Measurements from ENCODE around the gene EOGT. TPM values are rescaled to one million over a fixed set of nuclear protein-coding genes. Genes with fewer than 3 reads are reported as not detected.

Gene EOGT
- total and polyA plus RNA-seq, 2 of the 4 experiments (the other 2 are of a cell fraction) = 12.3 to 41.2 TPM

GRCh38 chr3:68943753-68944500 is 69.6 kb downstream of the EOGT start:
- no peak overlapping the region for H3K9ac ChIP-seq (ENCODE audit: low read depth, low read length)
- no peak overlapping the region for H4K8ac ChIP-seq (ENCODE audit: low read depth in 2 of 2, low read length in 2 of 2)
- H2AK5ac ChIP-seq (ENCODE audit: low read depth, low read length) = no peak overlapping the region
- no peaks in the 10 kb centered on the region for H3K36me3 ChIP-seq (ENCODE audit: control insufficient read depth, insufficient read depth, low read length)
- H3K9me1 ChIP-seq (ENCODE audit: insufficient read depth, low read length) = no peaks in the 10 kb centered on the region
- H3K27ac ChIP-seq (ENCODE audit: insufficient read depth, low read length) = no peak overlapping the region
- H4K20me1 ChIP-seq (ENCODE audit: insufficient read depth, low read length) = no peaks in the 10 kb centered on the region
- dilution Hi-C loops (cut with HindIII; ENCODE audit: low sequenced_read_pairs, unreplicated experiment) = no loop called here
- H4K5ac ChIP-seq (ENCODE audit: low read depth, low read length) = no peak overlapping the region
- no peaks in the 10 kb centered on the region for H3K4me1 ChIP-seq (ENCODE audit: control insufficient read depth, insufficient read depth, low read length)
- H3K4me2 ChIP-seq (ENCODE audit: low read depth, low read length) = no peak overlapping the region
- WGBS, 2 experiments (ENCODE audit: extremely low coverage in 2 of 2, insufficient read length in 1 of 2) = no CpG with 5 or more reads among the region's 1 CpG
- H2BK20ac ChIP-seq (ENCODE audit: low read depth, low read length) = no peak overlapping the region
- no peak overlapping the region for H3K4me3 ChIP-seq (ENCODE audit: insufficient read depth, low read depth, low read length)
- no peak overlapping the region for H4K91ac ChIP-seq (ENCODE audit: insufficient read depth, low read depth, low read length)
- no peaks in the 10 kb centered on the region for H3K9me3 ChIP-seq (ENCODE audit: control insufficient read depth, insufficient read depth, low read length)
- ChIA-PET POLR2A (ENCODE audit: unreplicated experiment) (no interaction called here), CTCF (no interaction called here)
- no peak overlapping the region for H3K18ac ChIP-seq (ENCODE audit: low read depth, low read length)
- no peak overlapping the region for H2BK5ac ChIP-seq (ENCODE audit: low read depth, low read length, poor library complexity, severe bottlenecking)
- H3K14ac ChIP-seq (replicated peaks; ENCODE audit: low read depth, low read length) = no peak overlapping the region
- no peak overlapping the region for H2AK9ac ChIP-seq (replicated peaks; ENCODE audit: low read depth, low read length, poor library complexity)
- DNase-seq = no peak
- intact Hi-C loops (cut with micrococcal nuclease) = no loop called here
- H2BK15ac ChIP-seq (ENCODE audit: low read depth, low read length) = no peak overlapping the region
- ATAC-seq (ENCODE audit: low read depth) = no peak
- no peak overlapping the region for H2AFZ ChIP-seq (replicated peaks; ENCODE audit: low read length, poor library complexity)
- no peak overlapping the region for H3K56ac ChIP-seq (ENCODE audit: extremely low read depth, insufficient read depth, low read length)
- H3K4ac ChIP-seq (ENCODE audit: low read depth, low read length) = no peak overlapping the region
- H2BK120ac ChIP-seq (ENCODE audit: low read depth, low read length) = no peak overlapping the region
- H3K23ac ChIP-seq (ENCODE audit: low read depth, low read length) = no peak overlapping the region
- H3K79me1 ChIP-seq (ENCODE audit: low read depth in 1 of 2, low read length in 2 of 2) = no peaks in the 10 kb centered on the region
- in situ Hi-C loops (cut with MboI; ENCODE audit: low sequenced_read_pairs) = no loop called here
- BruUV-seq (replicated peaks) = no TSS peak
- H3K27me3 ChIP-seq (ENCODE audit: control insufficient read depth, insufficient read depth, low read length) = no peaks in the 10 kb centered on the region
- TF ChIP-seq MAZ (IDR thresholded peaks at IDR 0.05; ENCODE audit: borderline replicate concordance, low read depth, low read length) (no peak), RAD21 (IDR thresholded peaks at IDR 0.05; ENCODE audit: low read length) (no peak), CEBPB (IDR thresholded peaks at IDR 0.05; ENCODE audit: low read depth, low read length) (no peak), MXI1 (IDR thresholded peaks at IDR 0.05; ENCODE audit: borderline replicate concordance, low read depth, low read length) (no peak), POLR2A (IDR thresholded peaks at IDR 0.05; ENCODE audit: low read depth, low read length) (no peak), BHLHE40 (IDR thresholded peaks at IDR 0.05; ENCODE audit: low read depth, low read length) (no peak), RCOR1 (IDR thresholded peaks at IDR 0.05; ENCODE audit: insufficient replicate concordance, low read length) (no peak), FOS (IDR thresholded peaks at IDR 0.05; ENCODE audit: low read depth, low read length) (no peak), SMC3 (IDR thresholded peaks at IDR 0.05; ENCODE audit: low read depth, low read length) (no peak), CHD1 (IDR thresholded peaks at IDR 0.05; ENCODE audit: low read depth, low read length) (no peak), NFE2L2 (IDR thresholded peaks at IDR 0.05; ENCODE audit: low read depth, low read length) (no peak), USF2 (IDR thresholded peaks at IDR 0.05; ENCODE audit: low read depth, low read length) (no peak)
- TF ChIP-seq, protein P1, sequence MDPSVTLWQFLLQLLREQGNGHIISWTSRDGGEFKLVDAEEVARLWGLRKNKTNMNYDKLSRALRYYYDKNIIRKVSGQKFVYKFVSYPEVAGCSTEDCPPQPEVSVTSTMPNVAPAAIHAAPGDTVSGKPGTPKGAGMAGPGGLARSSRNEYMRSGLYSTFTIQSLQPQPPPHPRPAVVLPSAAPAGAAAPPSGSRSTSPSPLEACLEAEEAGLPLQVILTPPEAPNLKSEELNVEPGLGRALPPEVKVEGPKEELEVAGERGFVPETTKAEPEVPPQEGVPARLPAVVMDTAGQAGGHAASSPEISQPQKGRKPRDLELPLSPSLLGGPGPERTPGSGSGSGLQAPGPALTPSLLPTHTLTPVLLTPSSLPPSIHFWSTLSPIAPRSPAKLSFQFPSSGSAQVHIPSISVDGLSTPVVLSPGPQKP (IDR thresholded peaks at IDR 0.05; ENCODE audit: borderline replicate concordance, low read depth, low read length) = no peak
- TF ChIP-seq, protein P2, sequence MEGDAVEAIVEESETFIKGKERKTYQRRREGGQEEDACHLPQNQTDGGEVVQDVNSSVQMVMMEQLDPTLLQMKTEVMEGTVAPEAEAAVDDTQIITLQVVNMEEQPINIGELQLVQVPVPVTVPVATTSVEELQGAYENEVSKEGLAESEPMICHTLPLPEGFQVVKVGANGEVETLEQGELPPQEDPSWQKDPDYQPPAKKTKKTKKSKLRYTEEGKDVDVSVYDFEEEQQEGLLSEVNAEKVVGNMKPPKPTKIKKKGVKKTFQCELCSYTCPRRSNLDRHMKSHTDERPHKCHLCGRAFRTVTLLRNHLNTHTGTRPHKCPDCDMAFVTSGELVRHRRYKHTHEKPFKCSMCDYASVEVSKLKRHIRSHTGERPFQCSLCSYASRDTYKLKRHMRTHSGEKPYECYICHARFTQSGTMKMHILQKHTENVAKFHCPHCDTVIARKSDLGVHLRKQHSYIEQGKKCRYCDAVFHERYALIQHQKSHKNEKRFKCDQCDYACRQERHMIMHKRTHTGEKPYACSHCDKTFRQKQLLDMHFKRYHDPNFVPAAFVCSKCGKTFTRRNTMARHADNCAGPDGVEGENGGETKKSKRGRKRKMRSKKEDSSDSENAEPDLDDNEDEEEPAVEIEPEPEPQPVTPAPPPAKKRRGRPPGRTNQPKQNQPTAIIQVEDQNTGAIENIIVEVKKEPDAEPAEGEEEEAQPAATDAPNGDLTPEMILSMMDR (conservative IDR thresholded peaks at IDR 0.05; ENCODE audit: low read depth, low read length) = no peak

Measured in IMR-90 (cell line).